H9 (cell line): ENCODE measurements around the gene BRPF1. TPM values are rescaled to one million over a fixed set of nuclear protein-coding genes. Genes with fewer than 3 reads are reported as not detected.

ENCODE experiments used
- DNase-seq: peaks from one replicate; pipeline ENCODE4 v3.0.0-alpha.2; 2017
- H2AFZ ChIP-seq: one replicate; pipeline ENCODE4 v1.6.1; 2013; ENCODE audit warnings: mild to moderate bottlenecking, low read length, control low read depth, moderate library complexity
- H2AK5ac ChIP-seq: 2 replicates; pipeline ENCODE4 v1.6.1; 2013; ENCODE audit warnings: low read length, control low read depth, mixed read lengths; ENCODE audit not compliant: insufficient read length
- H2BK120ac ChIP-seq: one replicate; pipeline ENCODE4 v1.6.1; 2013; ENCODE audit warnings: low read depth, mild to moderate bottlenecking, low read length, control low read depth, inconsistent platforms; ENCODE audit not compliant: poor library complexity, severe bottlenecking
- H2BK12ac ChIP-seq: 2 replicates; pipeline ENCODE4 v1.6.1; 2013; ENCODE audit warnings: low read length, control low read depth, mixed read lengths, low read depth; ENCODE audit not compliant: insufficient read length
- H2BK15ac ChIP-seq: 2 replicates; pipeline ENCODE4 v1.6.1; 2013; ENCODE audit warnings: low read depth, low read length, control low read depth
- H2BK20ac ChIP-seq: one replicate; pipeline ENCODE4 v1.6.1; 2013; ENCODE audit warnings: low read depth, mild to moderate bottlenecking, low read length, control low read depth, inconsistent platforms; ENCODE audit not compliant: poor library complexity, severe bottlenecking
- H2BK5ac ChIP-seq: 2 replicates; pipeline ENCODE4 v1.6.1; 2013; ENCODE audit warnings: low read length, control low read depth, mixed read lengths; ENCODE audit not compliant: insufficient read length
- H3K14ac ChIP-seq: 2 replicates; pipeline ENCODE4 v1.6.1; 2013; ENCODE audit warnings: low read length, control low read depth; ENCODE audit not compliant: insufficient read depth
- H3K18ac ChIP-seq: 2 replicates; pipeline ENCODE4 v1.6.1; 2013; ENCODE audit warnings: low read depth, mild to moderate bottlenecking, mixed read lengths, low read length, control low read depth; ENCODE audit not compliant: insufficient read length
- H3K23ac ChIP-seq: 2 replicates; pipeline ENCODE4 v1.6.1; 2013; ENCODE audit warnings: low read length, control low read depth, mixed read lengths, low read depth; ENCODE audit not compliant: insufficient read length
- H3K23me2 ChIP-seq: 2 replicates; pipeline ENCODE4 v1.6.1; 2013; ENCODE audit warnings: low read depth, mild to moderate bottlenecking, mixed read lengths, low read length, control low read depth; ENCODE audit not compliant: insufficient read length, poor library complexity, severe bottlenecking
- H3K27ac ChIP-seq: 2 replicates; pipeline ENCODE4 v1.5.1; 2013; ENCODE audit warnings: low read length, control low read depth, mixed read lengths, low read depth; ENCODE audit not compliant: insufficient read length
- H3K27me3 ChIP-seq: 2 replicates; pipeline ENCODE4 v1.6.1; 2013; ENCODE audit warnings: low read length, control low read depth, inconsistent platforms; ENCODE audit not compliant: insufficient read depth
- H3K4ac ChIP-seq: 2 replicates; pipeline ENCODE4 v1.6.1; 2013; ENCODE audit warnings: low read depth, mild to moderate bottlenecking, control low read depth, inconsistent platforms, low read length, moderate library complexity
- H3K4me1 ChIP-seq: 2 replicates; pipeline ENCODE4 v1.6.1; 2013; ENCODE audit warnings: low read length, control low read depth, inconsistent platforms; ENCODE audit not compliant: insufficient read depth
- H3K4me2 ChIP-seq: 2 replicates; pipeline ENCODE4 v1.6.1; 2013; ENCODE audit warnings: low read length, control low read depth, mixed read lengths; ENCODE audit not compliant: insufficient read length, insufficient read depth
- H3K56ac ChIP-seq: 2 replicates; pipeline ENCODE4 v1.6.1; 2013; ENCODE audit warnings: low read depth, mild to moderate bottlenecking, mixed read lengths, low read length, control low read depth; ENCODE audit not compliant: insufficient read length
- H3K79me1 ChIP-seq: 2 replicates; pipeline ENCODE4 v1.6.1; 2013; ENCODE audit warnings: low read depth, mild to moderate bottlenecking, moderate library complexity, low read length, control low read depth, inconsistent platforms; ENCODE audit not compliant: insufficient read depth, poor library complexity, severe bottlenecking
- H3K79me2 ChIP-seq: 2 replicates; pipeline ENCODE4 v1.6.1; 2013; ENCODE audit warnings: low read length, control low read depth, inconsistent platforms; ENCODE audit not compliant: insufficient read depth
- H3K9ac ChIP-seq: 2 replicates; pipeline ENCODE4 v1.6.1; 2013; ENCODE audit warnings: low read length, control low read depth, mixed read lengths; ENCODE audit not compliant: insufficient read length; ENCODE audit errors: extremely low read depth
- H3K9me3 ChIP-seq: one replicate; pipeline ENCODE4 v1.6.1; 2013; ENCODE audit warnings: low read depth, low read length, inconsistent platforms; ENCODE audit not compliant: control insufficient read depth
- H3T11ph ChIP-seq: one replicate; pipeline ENCODE4 v1.6.1; 2013; ENCODE audit warnings: mild to moderate bottlenecking, low read length, control low read depth, inconsistent platforms
- H4K20me1 ChIP-seq: one replicate; pipeline ENCODE4 v1.6.1; 2013; ENCODE audit not compliant: control insufficient read depth, insufficient read length, insufficient read depth
- H4K5ac ChIP-seq: 2 replicates; pipeline ENCODE4 v1.6.1; 2013; ENCODE audit warnings: low read depth, mild to moderate bottlenecking, mixed read lengths, low read length, control low read depth; ENCODE audit not compliant: insufficient read length
- H4K8ac ChIP-seq: replicated peaks from 2 replicates; pipeline ENCODE4 v1.6.1; 2013; ENCODE audit warnings: low read length, control low read depth, mixed read lengths, low read depth; ENCODE audit not compliant: insufficient read length
- H4K91ac ChIP-seq: 2 replicates; pipeline ENCODE4 v1.6.1; 2013; ENCODE audit warnings: low read depth, mild to moderate bottlenecking, moderate library complexity, mixed read lengths, low read length, control low read depth; ENCODE audit not compliant: insufficient read length
- H3K27ac Mint-ChIP-seq, 3 experiments: 2 replicates in 2 of 3; 3 replicates in 1 of 3; pipeline ENCODE4 v1.8.0; 2020 to 2021; ENCODE audit warnings: mixed read lengths in 3 of 3, mild to moderate bottlenecking in 1 of 3, moderate library complexity in 1 of 3
- H3K27me3 Mint-ChIP-seq: 2 replicates; pipeline ENCODE4 v1.8.0; 2021; ENCODE audit warnings: low read depth, mild to moderate bottlenecking, moderate library complexity, mixed read lengths
- H3K36me3 Mint-ChIP-seq, 3 experiments: 2 replicates in 2 of 3; 3 replicates in 1 of 3; pipeline ENCODE4 v1.8.0; 2020 to 2021; ENCODE audit warnings: low read depth in 3 of 3, mixed read lengths in 3 of 3; ENCODE audit not compliant: insufficient read depth in 1 of 3
- H3K4me1 Mint-ChIP-seq, 2 experiments: 2 replicates each; pipeline ENCODE4 v1.8.0; 2020; ENCODE audit warnings: mixed read lengths in 2 of 2
- H3K4me3 Mint-ChIP-seq, 2 experiments: 2 replicates in 1 of 2; 3 replicates in 1 of 2; pipeline ENCODE4 v1.8.0; 2020 to 2021; ENCODE audit warnings: mild to moderate bottlenecking in 2 of 2, mixed read lengths in 2 of 2, moderate library complexity in 1 of 2
- H3K9me3 Mint-ChIP-seq, 2 experiments: 2 replicates in 1 of 2; 3 replicates in 1 of 2; pipeline ENCODE4 v1.8.0; 2020; ENCODE audit warnings: mild to moderate bottlenecking in 2 of 2, mixed read lengths in 2 of 2, moderate library complexity in 1 of 2
- CTCF ChIP-seq: fragments of 200-600 bp; sonication (generic); conservative IDR thresholded peaks from 3 replicates; pipeline ENCODE4 v1.8.0; 2021; ENCODE audit warnings: antibody characterized with exemption, mild to moderate bottlenecking
- WGBS: extraction: QIAGEN DNeasy Blood & Tissue Kit; methylation state at CpG from one replicate; pipeline ENCODE4 v1.1.7; 2013; ENCODE audit warnings: missing lambda C conversion rate, low lambda C conversion rate, mixed read lengths; ENCODE audit not compliant: insufficient read length; ENCODE audit errors: extremely low coverage; 5-methylcytosine and 5-hydroxymethylcytosine counted together
- total RNA-seq: library from RNA; stranded (reverse); gene quantifications from 2 replicates; pipeline ENCODE4 v1.2.1, GENCODE V29; 2021

BRPF1 gene
- total RNA-seq, 1 experiment from 2014 or later: 38.6 TPM

GRCh38 chr3:9786825-9787669 is 55.5 kb downstream of the BRPF1 start:
- Histone ChIP-seq H3K14ac (no peak overlapping the region), H3K23me2 (no peaks in the 10 kb centered on the region), H3K4me1 (no peaks in the 10 kb centered on the region), H4K8ac (no peak overlapping the region), H2BK5ac (no peak overlapping the region), H3K9me3 (no peaks in the 10 kb centered on the region), H4K91ac (no peak overlapping the region), H3T11ph (no peak overlapping the region), H2BK20ac (no peak overlapping the region), H3K79me1 (no peaks in the 10 kb centered on the region), H2BK120ac (no peak overlapping the region), H3K27me3 (no peaks in the 10 kb centered on the region), H3K56ac (no peak overlapping the region), H4K20me1 (no peaks in the 10 kb centered on the region), H4K5ac (no peak overlapping the region), H3K27ac (no peak overlapping the region), H3K79me2 (no peaks in the 10 kb centered on the region), H3K4me2 (no peak overlapping the region), H3K23ac (no peak overlapping the region), H3K18ac (no peak overlapping the region), H2BK15ac (no peak overlapping the region), H2AK5ac (no peak overlapping the region), H3K9ac (no peak overlapping the region), H2BK12ac (no peak overlapping the region), H3K4ac (no peak overlapping the region), H2AFZ (no peak overlapping the region)
- peak; percentile 74 for TF ChIP-seq CTCF
- Mint-ChIP-seq H3K36me3 (peaks cover 28 to 73% (median 72%) of the 10 kb centered on the region in 3 experiments; a peak in 6 of 7 replicates), H3K4me3 (no peak overlapping the region), H3K4me1 (peaks cover 4% of the 10 kb centered on the region in 2 experiments; a peak in 3 of 4 replicates), H3K27me3 (no peaks in the 10 kb centered on the region), H3K9me3 (no peaks in the 10 kb centered on the region), H3K27ac (no peak overlapping the region)
- no peak for DNase-seq
- WGBS: no CpG with 5 or more reads among the region's 13 CpGs
